ENCODE measurements around the gene SELENOT. TPM values are rescaled to one million over a fixed set of nuclear protein-coding genes. Genes with fewer than 3 reads are reported as not detected.

The SELENOT gene
- total and polyA plus RNA-seq, 2 experiments from 2014 or later = 69.3 to 199 TPM

- Histone ChIP-seq H3K27ac (no peak overlapping the region), H3K36me3 (no peaks in the 10 kb centered on the region), H3K9me3 (ENCODE audit: low read depth) (no peaks in the 10 kb centered on the region), H3K4me3 (no peak overlapping the region), H3K27me3 (no peaks in the 10 kb centered on the region), H3K4me1 (ENCODE audit: low read depth) (peaks cover 13% of the 10 kb centered on the region)
- peak in 1 of 2 donors; percentile 41 for DNase-seq (ENCODE audit: low read depth in 1 of 2, low spot score in 1 of 2)
- TF ChIP-seq CTCF (IDR thresholded peaks at IDR 0.05; ENCODE audit: low read depth, low read length) = no peak
Observed at GRCh38 chr3:150610785-150611184, 7.7 kb downstream of the SELENOT start.

- Histone ChIP-seq H3K36me3 (no peaks in the 10 kb centered on the region), H3K27ac (no peak overlapping the region), H3K9me3 (ENCODE audit: low read depth) (no peaks in the 10 kb centered on the region), H3K27me3 (no peaks in the 10 kb centered on the region), H3K4me3 (no peak overlapping the region), H3K4me1 (ENCODE audit: low read depth) (peaks cover 13% of the 10 kb centered on the region)
- no peak for DNase-seq (ENCODE audit: low read depth in 1 of 2, low spot score in 1 of 2)
- no peak for TF ChIP-seq CTCF (IDR thresholded peaks at IDR 0.05; ENCODE audit: low read depth, low read length)
Observed at GRCh38 chr3:150611666-150612065, 8.5 kb downstream of the SELENOT start.

GRCh38 chr3:150612494-150612893 lies 9.4 kb downstream of the SELENOT start:
- H3K27me3 ChIP-seq = no peaks in the 10 kb centered on the region
- peaks cover 6% of the 10 kb centered on the region for H3K4me1 ChIP-seq (ENCODE audit: low read depth)
- H3K9me3 ChIP-seq (ENCODE audit: low read depth) = no peaks in the 10 kb centered on the region
- no peak overlapping the region for H3K27ac ChIP-seq
- no peaks in the 10 kb centered on the region for H3K36me3 ChIP-seq
- TF ChIP-seq CTCF (IDR thresholded peaks at IDR 0.05; ENCODE audit: low read depth, low read length) = no peak
- DNase-seq (ENCODE audit: low read depth in 1 of 2, low spot score in 1 of 2) = no peak
- H3K4me3 ChIP-seq = no peak overlapping the region

GRCh38 chr3:150613034-150613433 lies 9.9 kb downstream of the SELENOT start:
- TF ChIP-seq CTCF (IDR thresholded peaks at IDR 0.05; ENCODE audit: low read depth, low read length) = no peak
- Histone ChIP-seq H3K4me3 (no peak overlapping the region), H3K36me3 (no peaks in the 10 kb centered on the region), H3K27ac (no peak overlapping the region), H3K27me3 (no peaks in the 10 kb centered on the region), H3K4me1 (ENCODE audit: low read depth) (peaks cover under 1% of the 10 kb centered on the region), H3K9me3 (ENCODE audit: low read depth) (no peaks in the 10 kb centered on the region)
- DNase-seq (ENCODE audit: low read depth in 1 of 2, low spot score in 1 of 2) = no peak

- no peak for DNase-seq (ENCODE audit: low read depth in 1 of 2, low spot score in 1 of 2)
- H3K4me3 ChIP-seq = no peak overlapping the region
- H3K27ac ChIP-seq = no peak overlapping the region
- no peaks in the 10 kb centered on the region for H3K9me3 ChIP-seq (ENCODE audit: low read depth)
- H3K27me3 ChIP-seq = no peaks in the 10 kb centered on the region
- H3K4me1 ChIP-seq (ENCODE audit: low read depth) = no peaks in the 10 kb centered on the region
- TF ChIP-seq CTCF (IDR thresholded peaks at IDR 0.05; ENCODE audit: low read depth, low read length) = no peak
- H3K36me3 ChIP-seq = peaks cover 3% of the 10 kb centered on the region
Observed at GRCh38 chr3:150613709-150614480, 10.8 kb downstream of the SELENOT start.

All from cardiac muscle cell (in vitro differentiated cells and primary cell).